HepG2 (cell line): ENCODE results near the gene XDH.

Experiments used
- MAZ ChIP-seq, 2 experiments: sonication (generic) in 1 of 2; formaldehyde crosslinking in 1 of 2; IDR thresholded peaks; 2 replicates each; pipeline versions ENCODE4 v1.5.0 to v1.6.1; 2012 to 2020; ENCODE audit warnings: low read depth in 2 of 2, mild to moderate bottlenecking in 2 of 2, borderline replicate concordance in 1 of 2, improper control_type of control experiment in 1 of 2, low read length in 1 of 2, missing genetic modification reagents in 1 of 2, moderate library complexity in 1 of 2
- PAF1 ChIP-seq: IDR thresholded peaks from 2 replicates; pipeline ENCODE4 v1.6.1; 2016; ENCODE audit warnings: missing genetic modification reagents, missing compliant biosample characterization
- SSRP1 ChIP-seq: IDR thresholded peaks from 2 replicates; pipeline ENCODE4 v1.6.1; 2016; ENCODE audit warnings: control low read depth
- TF ChIP-seq, protein P1 (sequence below): sonication (generic); formaldehyde crosslinking; IDR thresholded peaks from 2 replicates; pipeline ENCODE4 v1.9.0; 2021; ENCODE audit warnings: missing genetic modification reagents, borderline replicate concordance
- TF ChIP-seq, protein P2 (sequence below): sonication (generic); formaldehyde crosslinking; IDR thresholded peaks from 2 replicates; pipeline ENCODE4 v1.5.0; 2020; ENCODE audit warnings: mild to moderate bottlenecking, missing genetic modification reagents, moderate library complexity
- TF ChIP-seq, protein P3 (sequence below): sonication (generic); formaldehyde crosslinking; IDR thresholded peaks from 2 replicates; pipeline ENCODE4 v1.8.0; 2022; ENCODE audit warnings: mild to moderate bottlenecking, missing genetic modification reagents

DNA sequence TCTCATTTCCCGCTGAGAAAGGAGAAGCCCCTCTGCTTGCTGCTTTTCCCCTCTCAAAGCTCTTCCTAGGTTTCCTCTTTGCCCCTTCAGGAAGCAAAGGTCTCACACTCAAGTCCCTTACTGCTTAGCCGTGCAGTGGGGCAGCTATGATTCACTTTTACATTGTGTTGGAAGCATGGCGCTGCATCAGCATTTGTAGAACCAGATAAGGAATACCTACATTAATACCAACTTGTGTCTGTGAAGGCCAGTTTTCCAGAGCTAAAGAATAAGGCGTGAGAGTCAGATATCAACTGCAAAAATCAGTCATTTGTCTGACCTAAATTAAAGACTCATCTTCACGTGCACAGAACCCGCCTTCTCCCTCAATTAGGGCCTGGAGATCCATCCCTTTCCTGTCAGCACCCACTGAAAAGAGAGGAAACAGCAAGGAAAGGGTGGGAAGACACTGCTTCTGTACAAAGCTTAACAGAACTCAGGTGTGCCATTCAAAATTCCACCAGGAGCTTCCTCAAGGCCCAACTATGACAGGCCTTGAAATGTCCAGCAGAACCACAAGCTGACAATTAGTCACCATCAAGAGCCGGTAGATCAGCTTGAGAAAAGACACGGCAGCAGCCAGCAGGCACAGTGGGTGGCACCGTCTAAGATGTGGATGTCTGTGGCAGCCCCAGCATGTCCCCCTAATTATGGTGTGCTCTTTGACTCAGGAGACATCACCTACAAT lies 16.1 kb upstream of the XDH start:
- TF ChIP-seq, protein P1, sequence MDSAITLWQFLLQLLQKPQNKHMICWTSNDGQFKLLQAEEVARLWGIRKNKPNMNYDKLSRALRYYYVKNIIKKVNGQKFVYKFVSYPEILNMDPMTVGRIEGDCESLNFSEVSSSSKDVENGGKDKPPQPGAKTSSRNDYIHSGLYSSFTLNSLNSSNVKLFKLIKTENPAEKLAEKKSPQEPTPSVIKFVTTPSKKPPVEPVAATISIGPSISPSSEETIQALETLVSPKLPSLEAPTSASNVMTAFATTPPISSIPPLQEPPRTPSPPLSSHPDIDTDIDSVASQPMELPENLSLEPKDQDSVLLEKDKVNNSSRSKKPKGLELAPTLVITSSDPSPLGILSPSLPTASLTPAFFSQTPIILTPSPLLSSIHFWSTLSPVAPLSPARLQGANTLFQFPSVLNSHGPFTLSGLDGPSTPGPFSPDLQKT (CRISPR knock-in tag): no peak
- no peak for TF ChIP-seq MAZ (IDR thresholded peaks at IDR 0.05; ENCODE audit: borderline replicate concordance, low read depth, low read length)
- no peak for TF ChIP-seq MAZ (CRISPR knock-in tag; IDR thresholded peaks at IDR 0.05; ENCODE audit: low read depth)
- TF ChIP-seq PAF1 (CRISPR knock-in tag): no peak
- TF ChIP-seq, protein P2, sequence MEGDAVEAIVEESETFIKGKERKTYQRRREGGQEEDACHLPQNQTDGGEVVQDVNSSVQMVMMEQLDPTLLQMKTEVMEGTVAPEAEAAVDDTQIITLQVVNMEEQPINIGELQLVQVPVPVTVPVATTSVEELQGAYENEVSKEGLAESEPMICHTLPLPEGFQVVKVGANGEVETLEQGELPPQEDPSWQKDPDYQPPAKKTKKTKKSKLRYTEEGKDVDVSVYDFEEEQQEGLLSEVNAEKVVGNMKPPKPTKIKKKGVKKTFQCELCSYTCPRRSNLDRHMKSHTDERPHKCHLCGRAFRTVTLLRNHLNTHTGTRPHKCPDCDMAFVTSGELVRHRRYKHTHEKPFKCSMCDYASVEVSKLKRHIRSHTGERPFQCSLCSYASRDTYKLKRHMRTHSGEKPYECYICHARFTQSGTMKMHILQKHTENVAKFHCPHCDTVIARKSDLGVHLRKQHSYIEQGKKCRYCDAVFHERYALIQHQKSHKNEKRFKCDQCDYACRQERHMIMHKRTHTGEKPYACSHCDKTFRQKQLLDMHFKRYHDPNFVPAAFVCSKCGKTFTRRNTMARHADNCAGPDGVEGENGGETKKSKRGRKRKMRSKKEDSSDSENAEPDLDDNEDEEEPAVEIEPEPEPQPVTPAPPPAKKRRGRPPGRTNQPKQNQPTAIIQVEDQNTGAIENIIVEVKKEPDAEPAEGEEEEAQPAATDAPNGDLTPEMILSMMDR (CRISPR knock-in tag): no peak
- TF ChIP-seq, protein P3, sequence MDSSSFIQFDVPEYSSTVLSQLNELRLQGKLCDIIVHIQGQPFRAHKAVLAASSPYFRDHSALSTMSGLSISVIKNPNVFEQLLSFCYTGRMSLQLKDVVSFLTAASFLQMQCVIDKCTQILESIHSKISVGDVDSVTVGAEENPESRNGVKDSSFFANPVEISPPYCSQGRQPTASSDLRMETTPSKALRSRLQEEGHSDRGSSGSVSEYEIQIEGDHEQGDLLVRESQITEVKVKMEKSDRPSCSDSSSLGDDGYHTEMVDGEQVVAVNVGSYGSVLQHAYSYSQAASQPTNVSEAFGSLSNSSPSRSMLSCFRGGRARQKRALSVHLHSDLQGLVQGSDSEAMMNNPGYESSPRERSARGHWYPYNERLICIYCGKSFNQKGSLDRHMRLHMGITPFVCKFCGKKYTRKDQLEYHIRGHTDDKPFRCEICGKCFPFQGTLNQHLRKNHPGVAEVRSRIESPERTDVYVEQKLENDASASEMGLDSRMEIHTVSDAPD: no peak
- TF ChIP-seq SSRP1 (CRISPR knock-in tag): no peak
